ENCODE measurements around the gene GEMIN4.

The GEMIN4 gene

DNA sequence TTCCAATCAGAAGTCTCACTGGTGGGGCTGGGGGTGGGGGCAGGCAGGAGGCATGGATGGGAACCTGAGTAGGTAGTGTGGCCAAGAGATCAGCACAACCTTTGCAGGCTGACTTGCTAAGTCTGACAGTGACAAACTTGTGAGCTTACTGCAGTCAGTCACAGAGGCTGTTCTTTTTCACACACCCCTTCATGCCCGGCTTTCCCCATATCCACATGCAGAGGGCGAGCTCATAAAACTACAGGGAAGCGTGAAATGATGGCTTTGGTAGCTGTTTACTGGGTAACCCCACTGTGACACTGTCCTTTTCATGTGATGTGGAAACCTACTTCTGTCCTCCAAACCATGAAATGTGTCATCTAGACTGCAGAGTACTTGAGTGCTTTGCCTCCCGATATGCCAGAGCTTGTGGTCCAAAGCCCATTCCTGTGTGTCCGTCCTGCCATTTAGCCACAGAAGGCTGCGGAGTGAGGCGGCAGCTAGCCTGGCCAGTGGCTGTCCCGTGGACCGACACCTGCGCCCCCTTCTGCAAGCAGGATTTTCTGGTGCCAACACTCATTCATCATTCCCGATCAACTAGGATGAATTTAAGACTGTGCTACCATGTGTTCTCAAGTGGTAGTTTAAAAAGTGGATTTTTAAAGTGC lies 9.8 kb downstream of the GEMIN4 start:
- no peak overlapping the region for H3K4me3 ChIP-seq (ENCODE audit: low read depth, low read length)
- TF ChIP-seq ZNF544 (tag by site-specific recombination; IDR thresholded peaks at IDR 0.05) = no peak
- peak; percentile 82 for TF ChIP-seq FEZF1 (tag by site-specific recombination; IDR thresholded peaks at IDR 0.05)
- no peak for TF ChIP-seq ZSCAN18 (tag by site-specific recombination; IDR thresholded peaks at IDR 0.05)
- TF ChIP-seq ZIC2 (tag by site-specific recombination; IDR thresholded peaks at IDR 0.05) = peak; percentile 95
- no peak for TF ChIP-seq WT1 (tag by site-specific recombination; IDR thresholded peaks at IDR 0.05)
- TF ChIP-seq GLI4 (tag by site-specific recombination; IDR thresholded peaks at IDR 0.05) = no peak
- 0 out of 2 replicates have a peak, but pooled peaks have one; percentile 55 for TF ChIP-seq ZNF677 (tag by site-specific recombination; IDR thresholded peaks at IDR 0.05)
- TF ChIP-seq SALL2 (tag by site-specific recombination; IDR thresholded peaks at IDR 0.05; ENCODE audit: borderline replicate concordance) = no peak
- peak; percentile 81 for TF ChIP-seq ZNF600 (tag by site-specific recombination; IDR thresholded peaks at IDR 0.05)
- TF ChIP-seq, protein P1, sequence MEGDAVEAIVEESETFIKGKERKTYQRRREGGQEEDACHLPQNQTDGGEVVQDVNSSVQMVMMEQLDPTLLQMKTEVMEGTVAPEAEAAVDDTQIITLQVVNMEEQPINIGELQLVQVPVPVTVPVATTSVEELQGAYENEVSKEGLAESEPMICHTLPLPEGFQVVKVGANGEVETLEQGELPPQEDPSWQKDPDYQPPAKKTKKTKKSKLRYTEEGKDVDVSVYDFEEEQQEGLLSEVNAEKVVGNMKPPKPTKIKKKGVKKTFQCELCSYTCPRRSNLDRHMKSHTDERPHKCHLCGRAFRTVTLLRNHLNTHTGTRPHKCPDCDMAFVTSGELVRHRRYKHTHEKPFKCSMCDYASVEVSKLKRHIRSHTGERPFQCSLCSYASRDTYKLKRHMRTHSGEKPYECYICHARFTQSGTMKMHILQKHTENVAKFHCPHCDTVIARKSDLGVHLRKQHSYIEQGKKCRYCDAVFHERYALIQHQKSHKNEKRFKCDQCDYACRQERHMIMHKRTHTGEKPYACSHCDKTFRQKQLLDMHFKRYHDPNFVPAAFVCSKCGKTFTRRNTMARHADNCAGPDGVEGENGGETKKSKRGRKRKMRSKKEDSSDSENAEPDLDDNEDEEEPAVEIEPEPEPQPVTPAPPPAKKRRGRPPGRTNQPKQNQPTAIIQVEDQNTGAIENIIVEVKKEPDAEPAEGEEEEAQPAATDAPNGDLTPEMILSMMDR (tag by site-specific recombination; IDR thresholded peaks at IDR 0.05) = peak; percentile 26; the same call in 1 of the 2 replicates
- no peak for TF ChIP-seq ZNF580 (tag by site-specific recombination; IDR thresholded peaks at IDR 0.05)
- TF ChIP-seq ZBTB1 (tag by site-specific recombination; IDR thresholded peaks at IDR 0.05) = no peak
- TF ChIP-seq KLF10 (tag by site-specific recombination; IDR thresholded peaks at IDR 0.05) = no peak
- peak; percentile 89 for TF ChIP-seq ZNF341 (tag by site-specific recombination; IDR thresholded peaks at IDR 0.05; ENCODE audit: low read depth)
- TF ChIP-seq OSR2 (tag by site-specific recombination; IDR thresholded peaks at IDR 0.05) = peak; percentile 38; the same call in 1 of the 2 replicates
- no peak for TF ChIP-seq ZNF266 (tag by site-specific recombination; IDR thresholded peaks at IDR 0.05; ENCODE audit: low read depth)
- peaks cover 36 to 93% of the 10 kb centered on the region in 2 experiments for H3K36me3 ChIP-seq (ENCODE audit: control insufficient read depth in 2 of 2, insufficient read depth in 1 of 2, low read length in 2 of 2)
- ChIA-PET CTCF (no interaction called here), POLR2A (interaction anchor here (0.6 to 1.0 kb wide), 2 partner anchors 9 to 10 kb away, joined by 3 read pairs; no protein-coding TSS in a partner anchor)
- no peak overlapping the region; the same call in 1 of the 2 replicates for H3K27ac ChIP-seq (ENCODE audit: extremely low read depth, low read depth, low read length)
- no peaks in the 10 kb centered on the region for H3K4me1 ChIP-seq (ENCODE audit: control insufficient read depth, insufficient read depth, low read length)
- H3K9me3 ChIP-seq (ENCODE audit: control insufficient read depth, insufficient read depth, low read depth, low read length) = no peaks in the 10 kb centered on the region

DNA sequence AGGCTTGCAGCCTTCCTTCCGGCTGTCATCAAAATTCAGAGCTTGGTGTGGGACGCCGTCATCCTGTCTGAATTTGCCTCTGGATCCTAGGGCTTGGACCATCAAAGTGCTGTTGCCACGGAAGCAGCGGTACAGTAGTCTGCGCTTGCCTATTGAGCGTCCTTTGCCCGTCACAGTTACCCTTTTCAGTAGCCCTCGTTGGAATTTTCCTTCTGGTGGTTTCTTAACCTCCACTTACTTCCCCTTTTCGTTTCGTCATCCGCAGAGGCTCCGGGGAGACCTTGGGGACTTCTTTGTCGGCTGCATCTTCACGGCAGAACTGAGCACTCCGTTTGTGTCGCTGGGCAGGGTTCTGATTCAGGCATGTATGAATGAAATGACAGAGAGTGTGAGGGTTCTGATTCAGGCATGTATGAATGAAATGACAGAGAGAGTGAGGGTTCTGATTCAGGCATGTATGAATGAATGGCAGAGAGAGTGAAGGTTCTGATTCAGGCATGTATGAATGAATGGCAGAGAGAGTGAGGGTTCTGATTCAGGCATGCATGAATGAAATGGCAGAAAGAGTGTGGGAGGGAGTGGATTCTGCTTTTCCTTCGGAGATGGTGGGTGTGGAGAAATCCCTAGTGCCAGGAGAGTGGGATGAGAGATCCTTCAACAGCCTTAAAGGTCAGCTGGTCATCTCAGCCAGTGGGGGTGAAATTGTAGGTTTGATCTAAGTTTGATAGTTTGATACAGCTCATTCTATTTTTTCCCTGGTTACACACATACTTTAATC lies 11.6 kb downstream of the GEMIN4 start:
- Histone ChIP-seq H3K4me1 (ENCODE audit: control insufficient read depth, insufficient read depth, low read length) (no peaks in the 10 kb centered on the region; the same call in 1 of the 2 replicates), H3K9me3 (ENCODE audit: control insufficient read depth, insufficient read depth, low read depth, low read length) (no peaks in the 10 kb centered on the region), H3K27ac (ENCODE audit: extremely low read depth, low read depth, low read length) (no peak overlapping the region), H3K36me3 (ENCODE audit: control insufficient read depth in 2 of 2, insufficient read depth in 1 of 2, low read length in 2 of 2) (peaks cover 47 to 88% of the 10 kb centered on the region in 2 experiments), H3K4me3 (ENCODE audit: low read depth, low read length) (no peak overlapping the region)
- ChIA-PET CTCF (no interaction called here), POLR2A (interaction anchor here (0.6 to 1.2 kb wide), 4 partner anchors 10 to 240 kb away, joined by 3 read pairs; no protein-coding TSS in a partner anchor)
- TF ChIP-seq PRDM1 (tag by site-specific recombination; IDR thresholded peaks at IDR 0.05) (peak; percentile 72), ZNF624 (tag by site-specific recombination; IDR thresholded peaks at IDR 0.05) (no peak), ZFHX2 (tag by site-specific recombination; conservative IDR thresholded peaks at IDR 0.05) (peak; percentile 82), EGR2 (tag by site-specific recombination; IDR thresholded peaks at IDR 0.05; ENCODE audit: low read depth) (peak; percentile 87)
- TF ChIP-seq, protein P2, sequence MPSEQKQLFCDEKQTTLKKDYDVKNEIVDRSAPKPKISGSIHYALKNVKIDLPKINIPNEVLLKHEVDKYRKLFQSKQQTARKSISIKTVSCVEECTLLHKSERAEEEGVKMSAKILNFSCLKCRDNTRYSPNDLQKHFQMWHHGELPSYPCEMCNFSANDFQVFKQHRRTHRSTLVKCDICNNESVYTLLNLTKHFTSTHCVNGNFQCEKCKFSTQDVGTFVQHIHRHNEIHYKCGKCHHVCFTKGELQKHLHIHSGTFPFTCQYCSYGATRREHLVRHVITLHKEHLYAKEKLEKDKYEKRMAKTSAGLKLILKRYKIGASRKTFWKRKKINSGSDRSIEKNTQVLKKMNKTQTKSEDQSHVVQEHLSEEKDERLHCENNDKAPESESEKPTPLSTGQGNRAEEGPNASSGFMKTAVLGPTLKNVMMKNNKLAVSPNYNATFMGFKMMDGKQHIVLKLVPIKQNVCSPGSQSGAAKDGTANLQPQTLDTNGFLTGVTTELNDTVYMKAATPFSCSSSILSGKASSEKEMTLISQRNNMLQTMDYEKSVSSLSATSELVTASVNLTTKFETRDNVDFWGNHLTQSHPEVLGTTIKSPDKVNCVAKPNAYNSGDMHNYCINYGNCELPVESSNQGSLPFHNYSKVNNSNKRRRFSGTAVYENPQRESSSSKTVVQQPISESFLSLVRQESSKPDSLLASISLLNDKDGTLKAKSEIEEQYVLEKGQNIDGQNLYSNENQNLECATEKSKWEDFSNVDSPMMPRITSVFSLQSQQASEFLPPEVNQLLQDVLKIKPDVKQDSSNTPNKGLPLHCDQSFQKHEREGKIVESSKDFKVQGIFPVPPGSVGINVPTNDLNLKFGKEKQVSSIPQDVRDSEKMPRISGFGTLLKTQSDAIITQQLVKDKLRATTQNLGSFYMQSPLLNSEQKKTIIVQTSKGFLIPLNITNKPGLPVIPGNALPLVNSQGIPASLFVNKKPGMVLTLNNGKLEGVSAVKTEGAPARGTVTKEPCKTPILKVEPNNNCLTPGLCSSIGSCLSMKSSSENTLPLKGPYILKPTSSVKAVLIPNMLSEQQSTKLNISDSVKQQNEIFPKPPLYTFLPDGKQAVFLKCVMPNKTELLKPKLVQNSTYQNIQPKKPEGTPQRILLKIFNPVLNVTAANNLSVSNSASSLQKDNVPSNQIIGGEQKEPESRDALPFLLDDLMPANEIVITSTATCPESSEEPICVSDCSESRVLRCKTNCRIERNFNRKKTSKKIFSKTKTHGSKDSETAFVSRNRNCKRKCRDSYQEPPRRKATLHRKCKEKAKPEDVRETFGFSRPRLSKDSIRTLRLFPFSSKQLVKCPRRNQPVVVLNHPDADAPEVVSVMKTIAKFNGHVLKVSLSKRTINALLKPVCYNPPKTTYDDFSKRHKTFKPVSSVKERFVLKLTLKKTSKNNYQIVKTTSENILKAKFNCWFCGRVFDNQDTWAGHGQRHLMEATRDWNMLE (tag by site-specific recombination; conservative IDR thresholded peaks at IDR 0.05; ENCODE audit: low read depth) = no peak
